ENCODE measurements around the gene IFIT3.

The IFIT3 gene

GRCh38 chr10:89301232-89301631 lies 26.6 kb upstream of the IFIT3 start:
- H3K36me3 ChIP-seq (replicated peaks; ENCODE audit: insufficient read depth, low read length): no peaks in the 10 kb centered on the region
- H3K4me2 ChIP-seq (ENCODE audit: low read depth, low read length): peak overlapping the region; percentile 65; the same call in 1 of the 2 replicates
- TF ChIP-seq EZH2 (optimal IDR thresholded peaks at IDR 0.05; ENCODE audit: low read depth, low read length) (no peak), EZH2phosphoT487 (IDR thresholded peaks at IDR 0.05; ENCODE audit: low read length) (no peak), CTCF (IDR thresholded peaks at IDR 0.05; ENCODE audit: low read length) (no peak)
- H4K20me1 ChIP-seq (ENCODE audit: insufficient read depth, low read length): no peaks in the 10 kb centered on the region
- H3K9me3 ChIP-seq (replicated peaks; ENCODE audit: insufficient read depth, low read length): no peaks in the 10 kb centered on the region
- no peak for DNase-seq
- peaks cover 6% of the 10 kb centered on the region; the same call in 1 of the 2 replicates for H3K4me1 ChIP-seq (ENCODE audit: low read length)
- H3K27ac ChIP-seq (ENCODE audit: low read length): no peak overlapping the region
- H3K27me3 ChIP-seq (replicated peaks; ENCODE audit: insufficient read depth, low read length): peaks cover 67% of the 10 kb centered on the region
- peaks cover 14% of the 10 kb centered on the region; the same call in 1 of the 2 replicates for H3F3A ChIP-seq (ENCODE audit: insufficient read depth, low read length)
- no peak overlapping the region for H3K9ac ChIP-seq (ENCODE audit: low read length)
- peak overlapping the region; percentile 46; the same call in 1 of the 2 replicates for H3K4me3 ChIP-seq (ENCODE audit: low read length)
- H3K9me2 ChIP-seq (replicated peaks; ENCODE audit: insufficient read depth, low read length): no peaks in the 10 kb centered on the region
- H2AFZ ChIP-seq (ENCODE audit: low read length): no peak overlapping the region
- H3K79me2 ChIP-seq (ENCODE audit: low read length): no peaks in the 10 kb centered on the region

- H3K27ac ChIP-seq (ENCODE audit: low read length): no peak within 1 kb of the TSS
- H3K27me3 ChIP-seq (replicated peaks; ENCODE audit: insufficient read depth, low read length): peaks cover 70% of the 10 kb centered on the region
- no peaks in the 10 kb centered on the region for H3K9me3 ChIP-seq (replicated peaks; ENCODE audit: insufficient read depth, low read length)
- no peak within 1 kb of the TSS for H2AFZ ChIP-seq (ENCODE audit: low read length)
- H3K4me1 ChIP-seq (ENCODE audit: low read length): peaks cover 6% of the 10 kb centered on the region; the same call in 1 of the 2 replicates
- H3K36me3 ChIP-seq (replicated peaks; ENCODE audit: insufficient read depth, low read length): no peaks in the 10 kb centered on the region
- peak within 1 kb of the TSS; percentile 65 for H3K4me2 ChIP-seq (ENCODE audit: low read depth, low read length)
- DNase-seq: peak; percentile 66
- H3F3A ChIP-seq (ENCODE audit: insufficient read depth, low read length): peaks cover 14% of the 10 kb centered on the region; the same call in 1 of the 2 replicates
- no peak within 1 kb of the TSS for H3K9ac ChIP-seq (ENCODE audit: low read length)
- no peaks in the 10 kb centered on the region for H3K79me2 ChIP-seq (ENCODE audit: low read length)
- TF ChIP-seq EZH2 (optimal IDR thresholded peaks at IDR 0.05; ENCODE audit: low read depth, low read length): no peak
- no peak for TF ChIP-seq EZH2phosphoT487 (IDR thresholded peaks at IDR 0.05; ENCODE audit: low read length)
- TF ChIP-seq CTCF (IDR thresholded peaks at IDR 0.05; ENCODE audit: low read length): no peak
- no peaks in the 10 kb centered on the region for H4K20me1 ChIP-seq (ENCODE audit: insufficient read depth, low read length)
- H3K4me3 ChIP-seq (ENCODE audit: low read length): peak within 1 kb of the TSS; percentile 46; the same call in 1 of the 2 replicates
- no peaks in the 10 kb centered on the region for H3K9me2 ChIP-seq (replicated peaks; ENCODE audit: insufficient read depth, low read length)
Measured at GRCh38 chr10:89301721-89302445, 25.9 kb upstream of the IFIT3 start, which contains the start of gene IFIT2. Gene IFIT2 (plus strand): TSS chr10:89302046. CDS start chr10:89302124, 78 bp downstream.

- H3K27ac ChIP-seq (ENCODE audit: low read length): no peak overlapping the region
- DNase-seq: no peak
- no peaks in the 10 kb centered on the region for H4K20me1 ChIP-seq (ENCODE audit: insufficient read depth, low read length)
- H3K79me2 ChIP-seq (ENCODE audit: low read length): no peaks in the 10 kb centered on the region
- peaks cover 69% of the 10 kb centered on the region for H3K27me3 ChIP-seq (replicated peaks; ENCODE audit: insufficient read depth, low read length)
- no peaks in the 10 kb centered on the region for H3K36me3 ChIP-seq (replicated peaks; ENCODE audit: insufficient read depth, low read length)
- peaks cover 14% of the 10 kb centered on the region; the same call in 1 of the 2 replicates for H3F3A ChIP-seq (ENCODE audit: insufficient read depth, low read length)
- TF ChIP-seq EZH2phosphoT487 (IDR thresholded peaks at IDR 0.05; ENCODE audit: low read length) (no peak), CTCF (IDR thresholded peaks at IDR 0.05; ENCODE audit: low read length) (no peak), EZH2 (optimal IDR thresholded peaks at IDR 0.05; ENCODE audit: low read depth, low read length) (no peak)
- no peaks in the 10 kb centered on the region for H3K9me2 ChIP-seq (replicated peaks; ENCODE audit: insufficient read depth, low read length)
- peak overlapping the region; percentile 65; the same call in 1 of the 2 replicates for H3K4me2 ChIP-seq (ENCODE audit: low read depth, low read length)
- peaks cover 6% of the 10 kb centered on the region; the same call in 1 of the 2 replicates for H3K4me1 ChIP-seq (ENCODE audit: low read length)
- no peak overlapping the region for H3K9ac ChIP-seq (ENCODE audit: low read length)
- H3K9me3 ChIP-seq (replicated peaks; ENCODE audit: insufficient read depth, low read length): no peaks in the 10 kb centered on the region
- H3K4me3 ChIP-seq (ENCODE audit: low read length): no peak overlapping the region
- no peak overlapping the region for H2AFZ ChIP-seq (ENCODE audit: low read length)
Measured at GRCh38 chr10:89302625-89303024, 25.2 kb upstream of the IFIT3 start.

Data from MM.1S (cell line).